ENCODE measurements around the gene TREML4.

TREML4 gene

GRCh38 chr6:41280381-41281057 lies 52.4 kb downstream of the TREML4 start:
- in situ Hi-C loops (cut with MboI; ENCODE audit: low sequenced_read_pairs) = no loop called here

DNA sequence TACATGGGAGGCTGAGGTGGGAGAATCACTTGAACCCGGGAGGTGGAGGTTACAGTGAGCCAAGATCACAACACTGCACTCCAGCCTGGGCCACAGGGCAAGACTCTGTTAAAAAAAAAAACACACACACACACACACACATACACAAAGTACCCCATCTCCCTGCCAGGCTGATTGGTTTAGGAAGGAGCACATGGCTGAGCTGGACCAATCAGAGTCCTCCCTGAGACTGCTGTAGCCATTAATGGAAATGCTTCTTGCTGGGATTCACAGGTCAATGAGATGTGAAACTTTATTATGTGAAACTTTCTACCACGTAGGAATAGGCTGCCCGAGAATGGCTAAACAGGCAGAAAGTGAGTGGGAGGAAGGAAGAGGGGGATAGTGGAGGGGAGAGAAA lies 55.5 kb downstream of the TREML4 start:
- in situ Hi-C loops (cut with MboI; ENCODE audit: low sequenced_read_pairs) = no loop called here

DNA sequence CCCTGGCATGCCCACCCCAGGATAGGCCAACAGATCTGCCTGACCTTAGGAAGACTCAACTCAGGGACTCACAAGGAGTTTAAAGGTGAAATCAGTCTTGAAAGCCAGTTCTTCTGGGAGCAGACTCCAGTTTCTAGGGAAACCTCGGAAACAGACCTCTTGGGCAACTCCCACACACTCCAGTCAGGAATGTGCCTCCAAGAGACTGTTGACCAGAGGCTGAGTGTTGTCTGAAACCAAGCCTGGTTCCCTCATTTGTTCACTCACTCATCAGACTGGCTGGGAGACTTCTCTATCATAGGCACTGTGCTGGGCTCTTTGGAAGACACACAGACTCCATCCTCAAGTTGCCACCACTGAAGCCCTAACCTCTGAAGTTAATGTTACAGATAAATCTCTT lies 56.6 kb downstream of the TREML4 start:
- in situ Hi-C loops (cut with MboI; ENCODE audit: low sequenced_read_pairs) = no loop called here

DNA sequence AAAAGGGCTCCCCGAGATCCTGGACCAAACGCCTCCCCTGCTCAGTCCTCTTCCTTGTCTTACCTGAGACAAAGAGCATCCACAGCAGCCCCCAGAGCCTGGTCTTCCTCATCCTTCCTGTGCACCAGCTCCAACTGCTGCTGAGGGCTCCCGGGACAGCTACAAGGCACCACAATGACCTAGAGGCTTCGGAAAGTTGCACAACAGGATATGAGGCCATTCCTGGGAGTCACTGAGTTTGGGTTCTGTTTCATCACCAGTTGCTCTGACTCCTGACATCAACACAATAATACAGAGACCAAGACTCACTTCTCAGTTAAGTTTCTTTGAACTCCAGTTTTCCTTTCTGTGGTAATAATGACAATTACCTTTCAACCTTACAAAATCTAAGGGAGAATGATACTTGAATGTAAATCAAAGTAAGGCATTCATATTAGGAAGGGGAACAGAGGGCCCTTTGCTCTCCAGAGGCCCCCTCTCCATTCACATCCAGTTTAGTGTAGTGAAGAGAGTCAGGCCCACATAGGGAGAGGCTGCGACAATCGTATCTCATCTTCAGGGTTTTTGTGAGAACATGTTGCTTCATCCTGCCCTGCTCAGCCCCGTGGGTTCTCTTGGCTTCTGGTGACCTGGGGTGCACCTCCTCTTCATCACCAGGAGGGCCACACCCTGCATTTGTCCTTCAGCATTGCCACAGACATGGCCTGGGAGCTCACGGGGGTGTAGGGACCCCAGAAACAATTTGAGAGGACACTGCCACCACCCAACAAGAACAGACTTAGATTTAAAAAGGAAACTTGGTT lies 58.6 kb downstream of the TREML4 start, which contains the start of gene TREM1:
Gene TREM1, minus strand, starts transcription at position 139 of the 803 bp plus-strand sequence. Its CDS starts 27 bp downstream, at position 112.
- in situ Hi-C loops (cut with MboI; ENCODE audit: low sequenced_read_pairs) = no loop called here

DNA sequence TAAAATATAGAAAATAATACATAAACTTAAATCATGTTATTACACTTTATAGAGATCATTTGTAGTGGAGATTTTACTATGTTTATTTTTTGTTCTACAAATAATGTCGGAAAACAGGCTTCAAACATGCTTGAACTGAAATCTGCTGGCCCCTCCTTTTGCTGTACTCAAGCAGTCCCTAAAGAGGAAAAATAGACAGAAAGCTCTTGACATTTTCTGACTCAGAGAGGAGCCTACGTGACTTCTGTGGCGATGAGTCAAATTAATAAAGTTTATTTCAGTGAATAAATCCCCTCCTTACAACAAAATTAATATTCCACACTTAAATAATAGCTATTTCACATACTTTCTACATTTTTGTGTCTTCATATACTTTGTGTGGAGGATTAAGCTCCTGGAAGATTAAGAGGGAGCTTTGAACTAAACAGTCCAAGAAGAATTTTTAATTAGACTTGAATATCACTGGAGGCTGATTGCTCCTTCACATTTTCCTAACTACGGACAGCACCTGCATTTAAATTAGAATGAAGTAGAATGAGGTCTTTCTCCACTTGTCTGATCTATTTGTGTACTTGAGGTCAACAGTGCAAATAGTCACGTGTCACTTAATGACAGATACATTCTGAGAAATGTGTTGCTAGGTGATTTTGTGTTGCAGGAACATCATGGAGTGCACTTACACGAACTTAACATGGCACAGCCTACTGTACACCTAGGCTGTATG lies 60.0 kb downstream of the TREML4 start:
- in situ Hi-C loops (cut with MboI; ENCODE audit: low sequenced_read_pairs) = no loop called here
